ENCODE data around the gene HP1BP3.

GRCh38 chr1:20719871-20720620, 67.1 kb downstream of the HP1BP3 start:
- TF ChIP-seq CTCF (conservative IDR thresholded peaks at IDR 0.05; ENCODE audit: low read length) (no peak), EZH2phosphoT487 (IDR thresholded peaks at IDR 0.05; ENCODE audit: borderline replicate concordance) (no peak)
